Mucosa of gallbladder (tissue), 1 donor: ENCODE measurements around the gene USP31. TPM values are rescaled to one million over a fixed set of nuclear protein-coding genes. Genes with fewer than 3 reads are reported as not detected.
A peak's percentile ranks its signal among the peaks of the same experiment; 100 is the strongest.
"Not testable (repeated sequence)": the region's sequence is repeated elsewhere in the genome, so short reads cannot be mapped to it uniquely, and the experiment has no call there.

Experiments used
- DNase-seq: peaks from one replicate; pipeline ENCODE4 v3.0.0-alpha.2; 2020; ENCODE audit warnings: low spot score
- total RNA-seq: library from RNA; stranded (reverse); gene quantifications from one replicate; pipeline ENCODE4 v1.2.1, GENCODE V29; 2021
- donor health status: DM: no; HTN: no; CAD: no.

Gene USP31
- total RNA-seq, 1 donor from 2014 or later, result 6.6 TPM

DNA sequence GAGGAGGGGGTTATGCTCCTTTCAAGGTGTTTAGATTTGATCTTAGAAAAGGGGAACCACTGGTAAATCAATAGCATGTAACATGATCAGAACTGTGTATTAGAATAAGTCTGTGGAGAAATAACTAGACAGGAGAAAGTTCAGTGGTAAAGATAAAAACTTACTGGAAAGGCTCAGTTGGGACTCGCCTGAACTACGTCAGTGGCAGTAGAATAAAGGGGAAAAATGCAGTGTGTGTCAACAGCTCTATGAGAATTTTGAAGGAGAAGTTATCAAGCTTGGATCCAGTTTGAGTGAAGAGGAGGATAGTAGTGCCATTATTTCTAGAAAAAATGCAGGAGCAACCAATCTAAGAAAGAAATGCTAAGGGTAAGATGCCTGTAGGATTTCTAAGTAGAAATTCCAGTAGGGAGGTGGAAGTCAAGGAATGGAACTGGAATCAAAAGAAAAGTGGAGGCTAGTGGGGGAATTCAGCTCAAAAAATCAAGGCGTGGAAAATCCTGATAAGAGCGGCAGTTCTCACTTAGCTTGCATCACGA is 48.2 kb downstream of the USP31 start:
- DNase-seq, result no peak

DNA sequence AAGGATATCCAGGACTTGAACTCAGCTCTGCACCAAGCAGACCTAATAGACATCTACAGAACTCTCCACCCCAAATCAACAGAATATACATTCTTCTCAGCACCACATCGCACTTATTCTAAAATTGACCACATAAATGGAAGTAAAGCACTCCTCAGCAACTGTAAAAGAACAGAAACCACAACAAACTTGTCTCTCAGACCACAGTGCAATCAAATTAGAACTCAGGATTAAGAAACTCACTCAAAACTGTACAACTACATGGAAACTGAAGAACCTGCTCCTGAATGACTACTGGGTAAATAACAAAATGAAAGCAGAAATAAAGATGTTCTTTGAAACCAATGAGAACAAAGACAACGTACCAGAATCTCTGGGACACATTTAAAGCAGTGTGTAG is 52.8 kb downstream of the USP31 start:
- not testable (repeated sequence) for DNase-seq

DNA sequence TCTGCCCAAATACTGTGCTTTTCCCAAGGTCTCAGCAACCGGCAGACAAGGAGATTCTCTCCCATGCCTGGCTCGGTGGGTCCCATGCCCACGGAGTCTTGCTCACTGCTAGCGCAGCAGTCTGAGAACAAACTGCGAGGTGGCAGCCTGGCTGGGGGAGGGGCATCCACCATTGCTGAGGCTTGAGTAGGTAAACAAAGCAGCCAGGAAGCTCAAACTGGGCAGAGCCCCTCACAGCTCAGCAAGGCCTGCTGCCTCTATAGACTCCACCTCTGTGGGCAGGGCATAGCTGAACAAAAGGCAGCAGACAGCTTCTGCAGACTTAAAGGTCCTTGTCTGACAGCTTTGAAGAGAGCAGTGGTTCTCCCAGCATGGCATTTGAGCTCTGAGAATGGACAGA is 55.1 kb downstream of the USP31 start:
- DNase-seq, result not testable (repeated sequence)

DNA sequence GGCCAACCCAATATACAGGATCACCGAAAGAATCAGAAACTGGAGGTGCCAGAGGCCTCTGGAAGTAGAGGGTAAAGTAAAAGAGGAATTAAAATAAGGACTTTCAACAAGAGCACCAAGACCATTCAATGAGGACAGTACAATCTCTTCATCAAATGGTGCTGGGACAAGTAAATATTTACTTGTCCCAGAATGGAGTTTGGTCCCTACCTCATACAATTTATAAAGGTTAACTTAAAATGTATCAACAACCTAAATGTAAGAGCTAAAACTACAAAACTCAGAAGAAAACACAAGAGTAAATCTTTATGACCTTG is 56.5 kb downstream of the USP31 start:
- DNase-seq, result no peak

DNA sequence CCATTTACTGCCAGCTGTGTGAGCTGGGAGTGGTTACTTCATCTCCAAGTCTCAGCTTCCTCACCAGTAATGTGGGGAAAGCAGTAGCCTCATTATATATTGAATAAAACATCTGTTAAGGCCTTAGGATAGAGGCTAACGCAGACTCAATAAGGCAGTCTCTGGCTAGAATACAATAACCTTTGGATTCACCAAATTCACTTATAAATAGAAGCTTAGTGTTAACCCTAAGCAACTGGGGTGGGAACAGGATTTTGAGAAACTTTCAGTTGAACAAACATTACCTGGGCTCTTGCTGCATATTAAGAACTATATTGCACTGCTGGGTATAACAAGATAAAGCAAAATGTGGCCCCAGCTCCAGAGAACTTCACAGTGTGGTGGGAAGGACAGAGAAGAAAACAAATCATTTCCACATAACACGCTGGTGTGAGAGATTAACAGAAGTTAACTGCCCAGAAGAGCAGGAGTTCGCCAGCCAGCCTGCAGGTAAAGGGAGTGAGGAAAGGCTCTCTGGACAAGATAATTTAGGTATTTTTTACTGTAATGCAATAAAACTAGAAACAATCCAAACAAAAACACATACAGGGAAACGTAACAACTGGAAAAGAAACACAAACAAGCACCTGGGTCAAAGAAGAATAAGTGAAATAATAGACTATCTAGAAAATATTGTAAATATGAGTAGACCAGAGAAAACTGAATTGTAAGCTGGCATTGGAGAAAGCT is 57.0 kb downstream of the USP31 start:
- DNase-seq, result no peak

DNA sequence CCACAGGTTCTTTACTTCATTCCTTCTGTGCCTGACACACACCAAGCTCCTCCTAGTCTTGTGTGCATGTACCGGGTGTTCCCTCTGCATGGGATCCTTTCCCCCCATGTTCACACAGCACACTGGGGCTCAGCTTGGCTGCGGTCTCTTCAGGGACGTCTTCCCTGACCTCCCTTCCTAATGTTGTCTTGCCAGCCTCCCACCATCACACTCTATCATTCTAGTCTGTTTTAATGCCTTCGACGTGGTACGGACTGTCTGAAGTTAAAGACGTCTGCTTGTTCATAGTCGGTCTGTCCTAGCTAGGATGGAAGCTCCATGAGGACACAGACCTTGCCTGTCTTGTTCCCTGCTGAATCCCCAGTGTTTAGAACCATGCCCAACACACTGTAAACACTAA is 60.1 kb downstream of the USP31 start:
- DNase-seq, result no peak

DNA sequence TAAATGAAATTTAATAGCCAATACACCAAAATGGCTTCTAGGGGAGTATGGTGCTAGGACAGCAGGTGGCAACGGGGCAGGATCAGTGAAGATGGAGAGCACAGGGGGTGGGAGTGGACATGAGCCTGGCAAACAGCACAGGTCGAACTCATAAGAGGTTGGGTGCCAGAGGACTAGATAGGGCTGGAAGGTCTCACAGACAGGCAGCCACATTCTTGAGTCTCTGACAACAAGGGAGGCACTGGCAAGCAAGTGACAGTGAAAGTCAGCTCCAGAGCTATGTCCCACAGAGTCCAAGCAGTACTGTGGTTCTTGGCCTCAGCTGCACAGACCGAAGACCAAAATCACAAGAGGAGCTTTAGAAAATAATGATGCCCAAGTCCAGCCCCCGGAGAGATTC is 61.2 kb downstream of the USP31 start:
- no peak for DNase-seq

DNA sequence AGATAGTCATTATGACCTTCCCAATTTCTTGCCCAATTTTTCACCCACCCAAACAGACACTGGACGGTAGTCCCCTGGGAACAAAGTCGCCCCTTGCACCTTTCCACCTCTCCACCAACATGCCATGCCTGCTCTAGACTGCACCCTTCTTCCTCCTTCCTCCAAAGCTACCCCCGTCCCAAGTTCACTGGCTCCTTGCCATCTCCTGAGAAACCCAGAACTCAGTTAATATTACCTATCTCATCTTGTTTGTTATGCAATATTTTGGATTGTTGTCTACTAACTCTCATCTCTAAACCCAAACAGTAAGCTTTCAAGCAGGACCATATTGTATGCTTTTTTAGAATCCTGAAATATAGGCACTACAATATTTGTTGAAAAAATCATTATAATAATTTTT is 63.3 kb downstream of the USP31 start:
- DNase-seq, result no peak

DNA sequence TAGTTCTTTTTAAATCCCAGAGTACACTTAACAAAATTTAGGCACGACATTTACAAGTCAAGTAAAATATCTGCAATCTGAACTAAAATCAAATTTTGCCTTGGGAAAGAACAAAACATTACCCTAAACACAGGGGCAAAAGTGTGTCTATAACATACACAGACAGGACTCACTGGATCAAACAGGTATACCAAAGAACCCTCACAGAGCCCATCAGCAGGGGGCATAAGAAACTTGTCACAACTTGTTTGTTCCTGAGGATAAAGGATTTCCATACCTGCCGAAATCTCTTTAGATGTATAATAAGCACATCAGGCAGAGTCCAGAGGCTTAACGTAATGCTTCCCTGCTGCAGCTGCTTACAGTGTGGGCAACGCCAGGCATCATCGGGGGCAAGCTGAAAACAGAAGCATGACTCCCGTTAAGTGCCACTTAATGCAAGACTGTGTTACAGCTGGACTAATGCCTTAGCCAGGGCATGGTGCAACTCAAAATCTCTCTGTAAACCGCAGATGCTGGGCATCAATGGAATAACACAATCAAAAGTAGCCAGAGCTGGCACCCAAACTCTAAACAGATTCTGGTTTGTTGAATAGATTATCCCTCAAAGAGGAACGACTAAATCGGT is 67.0 kb downstream of the USP31 start:
- DNase-seq, result no peak

DNA sequence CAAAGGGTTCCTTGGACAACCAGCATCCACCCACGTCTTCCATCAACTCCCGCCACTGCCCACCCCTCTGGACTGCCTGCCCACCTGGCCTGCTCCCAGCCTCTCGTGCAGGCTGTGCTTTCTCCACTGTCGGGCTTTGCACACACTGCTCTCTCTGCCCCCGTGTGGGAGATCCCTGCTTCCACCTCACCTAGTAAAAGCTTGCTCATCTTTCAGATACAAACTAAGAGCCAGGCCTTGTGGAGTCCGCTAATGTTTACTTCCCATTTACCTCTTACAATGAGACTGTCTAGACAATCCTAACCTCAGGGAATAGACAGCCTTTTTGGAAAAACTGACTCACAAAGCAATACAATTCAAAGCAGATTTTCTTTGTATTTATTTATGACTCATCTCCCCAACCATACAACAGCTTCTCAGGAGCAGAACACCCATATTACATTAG is 67.6 kb downstream of the USP31 start:
- DNase-seq, result no peak

DNA sequence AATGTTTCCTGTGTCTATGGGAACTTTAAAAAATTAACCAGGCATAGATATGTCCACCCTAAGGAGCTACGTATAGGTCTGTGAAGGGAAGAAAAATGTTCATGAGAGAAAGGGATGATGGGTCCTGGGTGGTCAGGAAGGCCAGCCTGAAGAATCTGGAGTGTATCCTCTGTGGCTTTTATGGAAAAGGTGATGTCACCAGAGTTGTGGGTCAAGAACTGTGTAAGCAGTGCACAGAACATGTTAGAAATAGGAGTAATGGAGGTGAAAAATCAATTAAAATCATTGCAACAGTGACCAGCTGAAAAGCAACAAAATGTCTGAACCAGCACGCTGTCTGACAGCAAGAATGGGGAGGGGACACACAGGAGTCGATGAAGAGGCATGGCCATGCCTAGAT is 68.5 kb downstream of the USP31 start:
- no peak for DNase-seq

DNA sequence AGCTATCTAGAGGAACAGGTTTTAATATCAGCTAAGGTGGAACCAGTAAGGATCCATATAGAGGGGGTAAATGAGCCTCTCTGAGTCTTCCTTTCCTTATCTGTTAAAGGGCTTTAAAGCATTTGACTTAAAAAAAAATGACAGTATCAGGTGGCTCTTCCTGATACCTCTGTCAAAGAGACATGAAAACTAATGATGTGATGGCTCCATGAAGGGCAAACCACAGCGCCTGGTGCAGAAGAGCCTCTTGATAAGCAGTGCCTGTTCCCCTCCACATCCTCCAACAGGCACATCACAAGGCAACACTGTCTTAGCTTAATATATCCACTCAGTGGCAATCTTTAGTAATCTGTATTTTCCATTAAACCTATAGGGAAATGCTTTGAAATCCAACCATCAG is 68.9 kb downstream of the USP31 start:
- DNase-seq, result no peak

DNA sequence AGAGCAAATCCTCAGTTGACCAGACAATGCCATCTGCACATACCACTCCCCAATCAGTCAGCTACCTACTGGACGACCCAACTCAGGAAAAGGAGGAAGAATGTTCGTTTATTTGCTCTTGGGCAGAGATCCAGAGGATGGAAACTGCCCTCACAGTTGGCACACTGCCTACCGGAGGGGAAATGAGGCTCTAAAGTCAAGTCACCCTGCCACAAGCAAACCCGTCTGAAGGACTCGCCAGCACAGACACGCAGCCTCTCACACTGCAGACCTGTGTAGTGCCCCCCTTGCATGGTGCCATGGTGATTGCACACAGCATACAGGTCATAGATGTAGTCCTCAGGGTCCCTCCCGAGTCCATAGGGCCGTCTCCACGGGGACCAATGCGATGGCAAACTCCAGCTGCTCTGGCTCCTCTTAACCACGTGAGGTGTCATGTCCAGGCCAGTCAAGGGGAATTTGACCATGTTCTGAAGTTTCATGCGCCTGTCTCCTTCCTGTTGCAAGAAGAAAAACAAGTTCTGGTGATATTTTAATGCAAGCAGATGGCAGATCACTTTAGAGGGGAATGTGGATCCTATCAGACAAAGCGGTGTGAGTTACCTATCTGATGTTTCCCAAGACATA is 69.5 kb downstream of the USP31 start:
- peak; percentile 45 for DNase-seq

DNA sequence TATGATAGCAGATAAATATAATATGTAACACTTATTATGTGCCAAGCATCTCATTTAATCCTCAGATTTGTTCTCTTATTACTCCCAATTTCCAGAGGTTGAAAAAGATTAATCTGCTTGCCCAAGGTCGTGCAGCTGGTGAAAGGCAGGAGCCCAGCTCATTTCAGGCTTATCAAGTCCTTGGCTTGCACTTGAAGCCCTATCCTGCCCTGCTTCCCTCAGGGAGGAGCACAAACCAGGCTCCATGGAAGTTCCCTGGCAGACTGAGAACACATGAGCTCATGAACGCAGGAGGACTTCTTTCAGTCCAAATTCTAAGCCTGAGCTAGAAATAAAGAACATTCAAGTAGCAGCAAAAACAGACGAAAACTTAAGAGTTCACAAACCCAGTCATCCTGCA is 74.8 kb downstream of the USP31 start:
- no peak for DNase-seq

DNA sequence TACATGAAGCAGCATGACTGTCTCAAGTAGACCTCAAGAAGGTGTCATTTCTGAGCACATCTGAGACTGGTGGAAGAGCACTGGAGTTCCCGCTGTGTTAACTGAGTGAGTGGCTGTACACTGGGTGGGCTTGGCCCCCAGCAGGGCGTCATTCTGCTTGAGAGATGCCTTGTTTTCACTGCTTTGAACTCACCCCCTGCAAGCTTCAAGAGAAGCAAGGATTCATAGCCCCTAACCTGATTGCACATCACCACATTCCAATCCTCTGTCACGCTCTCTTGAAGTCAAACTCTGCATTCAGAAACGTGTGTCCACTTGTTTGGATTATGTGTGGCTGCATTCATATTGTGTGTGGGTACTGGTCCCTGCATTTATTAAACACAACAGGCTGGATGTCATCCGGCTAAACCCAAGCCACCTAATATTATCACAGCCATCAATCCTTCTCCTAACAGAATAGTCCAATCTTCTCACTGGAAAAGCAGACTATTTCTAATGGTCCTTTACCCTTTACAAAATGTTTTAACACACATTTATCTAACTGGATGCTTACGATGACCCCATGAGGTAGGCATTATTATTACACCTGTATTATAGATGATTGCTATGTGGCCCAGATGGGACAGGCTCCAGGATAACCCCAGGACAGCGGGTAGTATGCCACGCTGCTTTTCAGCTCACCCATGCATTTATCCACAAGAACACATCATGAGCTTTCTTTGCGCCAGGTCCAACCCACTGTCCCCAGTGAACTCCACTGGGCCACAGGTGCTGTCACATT is 76.3 kb downstream of the USP31 start:
- no peak for DNase-seq

DNA sequence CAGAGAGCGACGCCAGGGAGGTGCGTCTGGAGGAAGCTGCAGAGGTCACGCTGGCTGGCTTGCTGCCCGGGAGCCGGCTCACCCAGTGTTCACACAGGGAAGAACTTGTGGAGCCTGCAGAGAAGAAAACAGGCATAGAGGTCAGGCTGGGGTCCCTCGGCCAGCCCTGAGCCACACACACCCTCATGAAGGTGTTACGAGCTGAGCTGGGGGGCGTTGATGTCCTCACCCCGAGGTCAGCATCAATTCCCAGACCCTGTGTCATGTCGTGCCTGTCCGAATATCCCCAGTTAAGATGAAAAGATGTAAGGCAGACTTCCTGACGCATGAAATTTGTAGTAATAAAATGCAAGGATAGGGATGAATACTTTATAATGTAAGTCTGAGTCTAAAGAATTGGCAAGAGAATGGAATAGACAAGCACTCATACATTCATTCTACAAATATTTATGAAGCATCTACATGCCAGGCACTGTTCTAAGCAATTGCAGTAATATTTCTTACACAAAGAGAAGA is 77.1 kb downstream of the USP31 start:
- DNase-seq, result peak; percentile 83

DNA sequence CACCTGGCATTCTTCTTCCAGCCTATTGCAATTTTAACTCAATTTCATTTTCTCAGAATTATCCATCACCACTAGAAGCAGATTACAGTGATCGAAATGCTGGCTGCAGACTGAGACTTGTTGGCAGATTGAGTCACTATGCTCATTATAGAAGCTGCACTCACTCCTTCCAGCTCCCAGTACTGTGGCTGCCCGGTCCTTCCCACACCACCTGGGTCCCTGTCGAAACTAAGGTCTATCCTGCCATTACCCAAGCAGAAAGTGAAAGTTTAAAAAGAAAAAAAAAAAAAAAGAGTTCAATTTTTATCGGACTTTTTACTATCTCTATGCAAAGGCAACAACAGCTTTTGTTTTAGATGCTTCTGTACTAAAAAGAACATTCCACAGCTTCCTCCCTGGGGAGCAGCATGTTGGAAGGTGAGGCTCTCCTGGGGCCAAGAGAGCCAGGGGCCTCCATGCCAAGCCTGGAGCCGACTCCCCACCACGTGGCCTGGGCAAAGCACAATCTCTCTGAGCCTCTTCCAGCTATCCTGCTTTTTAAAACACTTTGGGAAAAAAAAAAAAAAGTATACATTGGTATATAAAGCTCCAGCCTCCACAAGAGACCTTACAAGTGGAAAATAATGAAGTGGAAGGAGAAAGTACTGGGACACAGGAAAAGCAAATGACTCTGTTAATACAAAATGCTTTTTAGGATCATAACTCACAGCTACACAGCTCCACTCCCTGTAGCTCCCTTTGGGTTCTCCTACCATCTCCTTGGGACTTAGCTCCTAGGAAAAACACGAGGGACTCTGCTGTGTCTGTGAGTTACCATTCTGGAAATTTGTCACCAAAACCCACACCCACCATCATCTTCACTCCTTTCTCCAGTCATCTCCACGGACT is 77.8 kb downstream of the USP31 start:
- DNase-seq, result no peak

DNA sequence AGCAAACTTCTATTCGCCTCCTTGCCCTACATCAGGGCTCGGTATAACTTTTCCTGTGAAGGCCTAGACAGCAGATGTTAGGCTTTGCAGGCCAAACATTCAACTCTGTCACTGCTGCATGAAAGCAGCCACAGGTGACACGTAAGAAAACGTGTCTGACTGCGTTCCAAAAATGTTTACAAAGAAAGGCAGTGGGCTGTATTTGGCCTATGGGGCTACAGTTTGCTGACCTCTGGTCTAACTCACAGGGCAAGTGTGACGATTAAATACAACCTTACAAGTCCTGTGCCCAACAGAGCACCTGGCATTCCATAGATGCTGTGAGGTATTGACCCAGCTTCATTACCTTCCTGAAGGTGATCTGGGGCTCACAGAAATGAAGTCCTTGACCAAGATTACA is 79.4 kb downstream of the USP31 start:
- no peak for DNase-seq

DNA sequence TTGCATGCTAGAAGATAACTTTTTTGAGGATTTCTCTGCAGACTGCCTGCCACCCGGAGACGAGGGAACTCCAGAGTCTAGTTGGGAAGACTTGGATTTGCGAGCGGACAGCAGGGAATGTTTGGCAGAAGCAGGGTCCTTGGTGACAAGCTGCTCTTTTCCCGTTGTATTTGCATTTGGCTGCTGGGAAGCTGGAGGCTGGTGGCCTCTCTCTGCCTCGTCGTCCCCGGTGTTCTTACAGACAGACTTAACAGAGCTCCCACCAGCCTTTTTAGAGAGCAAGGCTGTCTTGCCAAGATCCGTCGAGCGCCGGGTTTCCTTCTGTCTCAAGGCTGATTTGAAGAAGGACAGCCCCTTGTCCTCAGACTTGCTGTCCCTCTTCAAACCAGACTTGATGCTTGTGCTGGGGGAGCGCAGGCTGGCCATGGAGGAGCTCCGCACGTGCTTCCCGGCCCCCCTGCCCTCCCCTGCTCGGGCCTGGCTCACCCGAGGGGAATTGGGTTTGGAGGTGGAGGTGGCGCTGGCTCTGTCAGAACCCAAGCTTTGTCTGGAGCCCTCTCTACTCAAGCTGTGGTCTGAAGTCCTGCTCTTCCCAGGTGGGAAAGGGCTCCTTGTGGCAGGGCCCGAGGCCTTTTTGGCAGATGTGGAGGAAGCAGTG is 81.0 kb downstream of the USP31 start:
- DNase-seq, result no peak

DNA sequence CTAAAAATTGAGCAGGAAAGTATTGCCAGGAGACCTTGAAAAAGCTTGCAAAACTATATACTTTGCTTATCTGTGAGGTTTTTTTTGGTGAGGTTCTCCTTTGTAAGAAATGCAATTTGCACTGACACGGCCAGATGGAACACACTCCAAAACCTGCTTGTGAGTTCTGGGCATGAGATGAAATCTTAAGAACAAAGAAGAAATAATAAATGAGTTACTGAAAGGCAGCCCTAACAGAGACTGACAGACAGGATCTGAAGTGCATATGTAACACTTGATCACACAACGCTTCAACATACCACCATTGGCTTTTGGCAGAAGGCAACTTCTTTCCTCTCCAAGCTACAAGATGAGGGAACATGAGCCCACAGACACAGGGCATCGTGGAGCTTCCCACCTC is 82.6 kb downstream of the USP31 start:
- no peak for DNase-seq

DNA sequence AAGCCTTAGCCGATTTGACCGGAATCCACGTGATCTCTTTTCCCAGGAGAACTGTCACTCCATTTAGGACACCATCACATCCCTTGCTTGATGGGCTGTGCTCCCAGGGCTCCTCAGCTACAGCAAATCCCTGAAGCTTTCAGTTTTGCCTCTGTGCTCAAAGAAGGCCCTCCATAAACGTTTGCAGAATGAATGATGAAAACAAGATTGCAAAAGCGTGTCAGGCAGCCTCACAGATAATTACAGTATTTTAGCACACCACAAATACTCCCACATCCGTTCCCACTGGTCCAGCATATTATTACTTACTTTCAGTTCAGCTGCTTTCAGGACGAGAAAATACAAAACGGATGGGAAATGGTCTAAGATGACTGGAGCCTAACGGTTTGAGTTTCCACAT is 84.6 kb downstream of the USP31 start:
- no peak for DNase-seq
